Nephron progenitor cell (in vitro differentiated cells): ENCODE data around the gene CAMK2N1.
A peak's percentile ranks its signal among the peaks of the same experiment; 100 is the strongest.

Experiments used
- DNase-seq: peaks from one replicate; pipeline ENCODE4 v3.0.0; 2021
- H3K27ac Mint-ChIP-seq: 2 replicates; pipeline ENCODE4 v1.8.0; 2021; ENCODE audit warnings: mild to moderate bottlenecking, moderate library complexity, mixed read lengths
- H3K27me3 Mint-ChIP-seq: 2 replicates; pipeline ENCODE4 v1.8.0; 2021; ENCODE audit warnings: mild to moderate bottlenecking, low read depth, mixed read lengths; ENCODE audit not compliant: poor library complexity
- H3K36me3 Mint-ChIP-seq: 2 replicates; pipeline ENCODE4 v1.8.0; 2021; ENCODE audit warnings: low read depth, mixed read lengths
- H3K4me1 Mint-ChIP-seq: 2 replicates; pipeline ENCODE4 v1.8.0; 2021; ENCODE audit warnings: mixed read lengths
- H3K4me3 Mint-ChIP-seq: 2 replicates; pipeline ENCODE4 v1.8.0; 2021; ENCODE audit warnings: mild to moderate bottlenecking, moderate library complexity, mixed read lengths
- H3K9me3 Mint-ChIP-seq: 2 replicates; pipeline ENCODE4 v1.8.0; 2021; ENCODE audit warnings: mild to moderate bottlenecking, moderate library complexity, mixed read lengths
- TF ChIP-seq, protein P1 (sequence below): fragments of 200-600 bp; sonication (generic); IDR thresholded peaks from 2 replicates; pipeline ENCODE4 v1.5.0; 2021; ENCODE audit warnings: antibody characterized with exemption

CAMK2N1 gene

DNA sequence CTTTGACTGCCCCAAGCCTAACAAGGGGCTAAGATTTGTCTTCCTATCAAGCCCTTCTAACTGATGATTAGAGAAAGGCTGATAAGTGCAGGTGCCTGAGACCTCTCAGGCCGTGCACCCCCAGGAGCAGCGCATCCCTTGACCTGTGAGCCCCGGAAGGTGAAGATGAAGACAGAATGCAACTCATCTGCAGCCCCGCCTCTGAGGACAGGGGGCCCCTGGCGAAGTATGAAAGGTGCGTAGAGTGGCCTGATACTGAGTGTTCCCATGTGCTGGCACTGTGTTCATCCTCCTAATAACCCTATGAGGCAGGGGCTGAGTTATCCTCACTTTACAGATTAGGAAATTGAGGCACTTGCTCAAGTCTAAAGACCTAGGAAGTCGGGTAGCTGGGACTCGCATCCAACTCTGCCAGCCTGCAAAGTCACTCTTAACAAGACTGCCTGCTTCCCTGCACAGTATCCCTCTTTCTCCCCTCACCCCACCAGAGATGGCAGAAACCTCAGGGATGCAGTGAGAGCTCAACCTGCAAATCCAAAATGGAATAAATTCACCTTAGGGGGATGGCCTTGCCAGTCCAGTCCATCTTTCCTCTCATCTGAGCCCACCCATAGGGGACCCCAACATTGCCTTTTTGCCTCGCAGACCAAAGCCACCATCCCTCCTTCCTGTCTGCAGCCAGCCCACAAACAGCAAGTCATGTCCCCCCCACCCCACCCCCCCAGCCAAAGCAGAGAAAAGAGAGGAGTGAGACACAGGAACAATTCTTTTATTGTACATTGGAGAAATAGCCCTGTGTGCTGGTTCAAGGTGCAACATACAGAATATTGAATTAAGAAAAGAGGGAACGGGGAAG is 4.1 kb downstream of the CAMK2N1 start:
- H3K4me1 Mint-ChIP-seq: peaks cover 75% of the 10 kb centered on the region
- H3K27me3 Mint-ChIP-seq: peaks cover 80% of the 10 kb centered on the region
- peaks cover 7% of the 10 kb centered on the region for H3K36me3 Mint-ChIP-seq
- H3K9me3 Mint-ChIP-seq: no peaks in the 10 kb centered on the region
- H3K27ac Mint-ChIP-seq: no peak overlapping the region
- TF ChIP-seq, protein P1, sequence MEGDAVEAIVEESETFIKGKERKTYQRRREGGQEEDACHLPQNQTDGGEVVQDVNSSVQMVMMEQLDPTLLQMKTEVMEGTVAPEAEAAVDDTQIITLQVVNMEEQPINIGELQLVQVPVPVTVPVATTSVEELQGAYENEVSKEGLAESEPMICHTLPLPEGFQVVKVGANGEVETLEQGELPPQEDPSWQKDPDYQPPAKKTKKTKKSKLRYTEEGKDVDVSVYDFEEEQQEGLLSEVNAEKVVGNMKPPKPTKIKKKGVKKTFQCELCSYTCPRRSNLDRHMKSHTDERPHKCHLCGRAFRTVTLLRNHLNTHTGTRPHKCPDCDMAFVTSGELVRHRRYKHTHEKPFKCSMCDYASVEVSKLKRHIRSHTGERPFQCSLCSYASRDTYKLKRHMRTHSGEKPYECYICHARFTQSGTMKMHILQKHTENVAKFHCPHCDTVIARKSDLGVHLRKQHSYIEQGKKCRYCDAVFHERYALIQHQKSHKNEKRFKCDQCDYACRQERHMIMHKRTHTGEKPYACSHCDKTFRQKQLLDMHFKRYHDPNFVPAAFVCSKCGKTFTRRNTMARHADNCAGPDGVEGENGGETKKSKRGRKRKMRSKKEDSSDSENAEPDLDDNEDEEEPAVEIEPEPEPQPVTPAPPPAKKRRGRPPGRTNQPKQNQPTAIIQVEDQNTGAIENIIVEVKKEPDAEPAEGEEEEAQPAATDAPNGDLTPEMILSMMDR: no peak
- H3K4me3 Mint-ChIP-seq: peak overlapping the region; percentile 64
- DNase-seq: no peak

DNA sequence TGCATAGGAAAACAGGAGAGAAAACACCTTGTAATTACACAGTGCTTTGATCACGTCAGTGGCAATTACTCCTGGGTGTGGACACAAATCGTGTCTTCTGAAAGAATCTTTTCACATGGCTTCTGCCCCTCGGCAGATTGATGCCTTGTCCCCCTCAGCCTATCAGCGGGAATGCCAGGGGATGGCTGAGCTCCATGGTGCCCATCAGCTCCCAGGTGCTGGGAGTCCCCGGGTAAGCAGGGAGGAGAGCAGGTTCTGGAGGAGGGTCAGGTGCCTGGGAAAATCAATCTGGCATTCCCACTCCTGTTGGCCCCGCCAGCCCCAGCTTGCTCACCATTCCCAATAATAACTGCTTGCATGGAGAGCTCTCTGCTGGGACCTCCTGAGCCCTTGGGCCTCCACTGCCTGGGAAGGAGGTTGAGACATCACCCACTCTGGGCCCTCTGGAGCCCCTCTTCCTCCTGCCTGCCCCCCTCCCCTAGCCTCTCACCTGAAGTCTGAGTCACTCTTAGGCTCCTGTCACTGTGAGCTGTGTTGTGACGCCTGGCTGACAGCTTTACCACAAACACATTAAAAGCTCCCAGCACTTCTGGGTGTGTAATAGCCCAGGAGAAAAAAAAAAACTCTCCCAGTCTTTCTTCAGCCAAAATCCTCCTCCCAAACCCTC is 4.9 kb downstream of the CAMK2N1 start:
- TF ChIP-seq, protein P1: no peak
- Mint-ChIP-seq H3K4me3 (no peak overlapping the region), H3K27me3 (peaks cover 80% of the 10 kb centered on the region), H3K4me1 (peaks cover 81% of the 10 kb centered on the region), H3K9me3 (no peaks in the 10 kb centered on the region), H3K36me3 (peaks cover 7% of the 10 kb centered on the region), H3K27ac (no peak overlapping the region)
- DNase-seq: no peak

DNA sequence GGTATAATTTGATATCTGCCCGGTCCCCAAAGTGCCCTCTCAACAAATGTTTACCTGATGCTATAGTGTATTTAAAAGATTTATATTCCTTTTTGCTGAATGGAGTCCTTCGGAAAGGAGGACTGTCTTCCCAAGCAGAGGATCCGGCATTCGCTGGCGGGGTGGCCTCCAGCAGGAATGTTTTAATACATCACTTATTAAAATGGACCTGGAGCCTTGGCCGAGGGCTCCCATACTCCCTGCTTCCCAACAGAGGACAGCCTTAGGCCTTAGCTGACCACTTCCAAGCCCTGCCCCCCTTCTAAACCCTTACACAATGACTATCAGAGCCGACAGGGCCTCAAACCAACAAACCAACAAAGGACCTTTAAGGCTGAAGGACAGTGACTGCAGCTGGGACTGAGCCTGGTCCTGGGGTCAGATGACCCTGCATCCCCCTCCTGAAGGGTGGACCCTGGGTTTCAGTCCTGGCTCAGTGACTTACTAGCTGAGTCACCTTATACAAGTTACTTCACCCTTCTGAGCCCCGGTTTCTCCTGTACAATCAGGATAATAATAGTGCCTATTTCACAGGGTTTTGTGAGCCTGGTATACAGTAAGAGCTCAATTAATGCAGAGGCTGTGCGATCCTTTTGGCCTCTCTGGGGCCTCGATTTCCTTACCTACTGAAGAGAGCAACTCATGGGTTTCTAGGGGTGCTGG is 5.6 kb downstream of the CAMK2N1 start:
- H3K4me3 Mint-ChIP-seq: no peak overlapping the region
- peaks cover 88% of the 10 kb centered on the region for H3K4me1 Mint-ChIP-seq
- no peaks in the 10 kb centered on the region for H3K9me3 Mint-ChIP-seq
- no peak for DNase-seq
- TF ChIP-seq, protein P1: no peak
- H3K27me3 Mint-ChIP-seq: peaks cover 82% of the 10 kb centered on the region
- H3K36me3 Mint-ChIP-seq: peaks cover 7% of the 10 kb centered on the region
- no peak overlapping the region for H3K27ac Mint-ChIP-seq

DNA sequence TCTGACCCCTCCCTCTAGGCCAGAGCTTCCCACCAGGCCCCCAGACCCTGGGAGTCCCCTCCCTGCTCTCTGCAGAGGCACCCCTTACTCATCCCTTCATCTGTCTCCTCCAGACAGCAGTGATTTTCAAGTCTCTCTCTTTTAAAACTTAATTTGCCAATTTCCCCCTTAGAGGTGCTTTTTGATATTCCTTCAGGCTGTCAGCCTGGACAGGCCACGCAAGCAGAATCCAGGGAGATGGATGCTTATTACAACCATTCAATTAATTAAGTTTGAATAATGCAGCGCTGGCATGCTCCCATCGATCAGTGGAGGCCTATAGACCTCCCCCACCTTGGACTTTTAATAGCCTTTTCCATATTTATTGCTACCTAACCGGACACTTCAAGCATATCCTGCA is 6.2 kb downstream of the CAMK2N1 start:
- H3K36me3 Mint-ChIP-seq: peaks cover 7% of the 10 kb centered on the region
- H3K27ac Mint-ChIP-seq: no peak overlapping the region
- DNase-seq: no peak
- no peak overlapping the region for H3K4me3 Mint-ChIP-seq
- peaks cover 85% of the 10 kb centered on the region for H3K27me3 Mint-ChIP-seq
- H3K4me1 Mint-ChIP-seq: peaks cover 94% of the 10 kb centered on the region
- no peaks in the 10 kb centered on the region for H3K9me3 Mint-ChIP-seq
- TF ChIP-seq, protein P1: no peak

DNA sequence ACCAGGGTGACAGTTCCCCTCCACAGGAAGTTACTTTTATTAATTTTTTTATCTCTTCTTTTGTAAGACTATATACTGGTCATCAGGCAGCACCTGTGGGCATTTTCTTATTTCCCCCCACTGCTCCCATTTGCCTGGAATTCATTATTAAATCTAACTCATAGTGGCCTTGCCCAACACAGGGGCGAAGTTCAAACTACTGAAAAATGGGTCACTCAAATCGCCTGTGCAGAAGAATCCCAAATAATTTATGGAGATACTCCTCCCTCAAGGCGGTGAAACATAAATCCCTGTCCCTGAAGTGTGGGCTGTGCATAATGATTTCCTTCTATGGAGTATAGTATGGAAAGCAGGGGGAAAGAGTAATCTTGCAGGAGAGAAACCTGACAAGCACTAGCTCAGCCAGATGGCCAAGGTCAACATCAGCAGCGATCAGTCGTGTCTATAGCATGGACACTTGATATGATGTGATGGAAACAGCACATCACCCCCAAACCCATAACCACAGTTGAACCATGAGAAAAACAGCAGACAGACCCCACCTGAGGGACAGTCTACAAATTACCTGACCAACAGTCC is 7.9 kb downstream of the CAMK2N1 start:
- TF ChIP-seq, protein P1: no peak
- no peak for DNase-seq
- Mint-ChIP-seq H3K4me3 (peak overlapping the region; percentile 41), H3K36me3 (peaks cover under 1% of the 10 kb centered on the region), H3K27ac (no peak overlapping the region), H3K4me1 (peaks cover 89% of the 10 kb centered on the region), H3K9me3 (no peaks in the 10 kb centered on the region), H3K27me3 (peaks cover 85% of the 10 kb centered on the region)
